Esophagus squamous epithelium (tissue), 4 donors: ENCODE data around the gene BABAM1.

Source experiments
- CTCF ChIP-seq, 6 experiments: fragments of 450-650 bp in 4 of 6; fragments of 200-600 bp in 2 of 6; sonication (generic) in 2 of 6; IDR thresholded peaks; one replicate each; pipeline ENCODE4 v1.5.1; 2016 to 2019; ENCODE audit warnings: antibody characterized with exemption in 6 of 6, mild to moderate bottlenecking in 4 of 6, moderate library complexity in 4 of 6
- POLR2A ChIP-seq, 4 donors: fragments of 450-650 bp; IDR thresholded peaks; one replicate each; pipeline ENCODE4 v1.6.1; 2017; ENCODE audit warnings: antibody characterized with exemption in 4 of 4, mild to moderate bottlenecking in 4 of 4, moderate library complexity in 3 of 4

GRCh38 chr19:17303940-17304267 is 36.7 kb downstream of the BABAM1 start:
- no peak for TF ChIP-seq CTCF (IDR thresholded peaks at IDR 0.05)
- TF ChIP-seq POLR2A (IDR thresholded peaks at IDR 0.05): no peak
